ENCODE results near the gene FERMT3. TPM values are rescaled to one million over a fixed set of nuclear protein-coding genes. Genes with fewer than 3 reads are reported as not detected.
A peak's percentile ranks its signal among the peaks of the same experiment; 100 is the strongest.

FERMT3 gene
- polyA plus RNA-seq, 4 donors, result 3.4 to 7.2 (median 5.6) TPM

DNA sequence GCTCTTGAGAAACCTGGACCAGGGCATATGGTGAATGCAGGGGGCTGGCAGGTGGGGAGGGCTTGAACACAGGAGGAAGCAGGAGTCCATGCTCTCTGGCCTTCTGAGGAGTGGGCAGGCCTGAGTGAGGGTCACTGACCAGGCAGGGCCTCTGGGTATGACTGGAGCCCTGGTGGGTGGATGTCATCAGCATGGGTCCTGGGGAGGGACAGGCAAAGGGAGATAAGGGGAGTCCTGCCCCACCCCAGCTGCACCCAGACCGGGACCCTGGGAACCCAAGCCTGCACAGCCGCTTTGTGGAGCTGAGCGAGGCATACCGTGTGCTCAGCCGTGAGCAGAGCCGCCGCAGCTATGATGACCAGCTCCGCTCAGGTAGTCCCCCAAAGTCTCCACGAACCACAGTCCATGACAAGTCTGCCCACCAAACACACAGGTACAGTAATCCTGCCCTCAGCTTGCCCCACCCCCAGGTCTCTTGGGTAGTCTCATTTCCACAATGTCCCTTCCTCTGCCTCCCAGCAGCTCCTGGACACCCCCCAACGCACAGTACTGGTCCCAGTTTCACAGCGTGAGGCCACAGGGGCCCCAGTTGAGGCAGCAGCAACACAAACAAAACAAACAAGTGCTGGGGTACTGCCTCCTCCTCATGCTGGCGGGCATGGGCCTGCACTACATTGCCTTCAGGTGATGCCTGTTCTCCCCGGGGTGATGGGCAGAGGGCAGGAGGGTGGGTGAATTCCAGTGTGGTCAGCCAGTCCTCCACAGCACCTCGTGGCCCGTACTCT, 25.9 kb downstream of the FERMT3 start:
- DNase-seq (ENCODE audit: low read depth in 4 of 4, low spot score in 3 of 4), result no peak

DNA sequence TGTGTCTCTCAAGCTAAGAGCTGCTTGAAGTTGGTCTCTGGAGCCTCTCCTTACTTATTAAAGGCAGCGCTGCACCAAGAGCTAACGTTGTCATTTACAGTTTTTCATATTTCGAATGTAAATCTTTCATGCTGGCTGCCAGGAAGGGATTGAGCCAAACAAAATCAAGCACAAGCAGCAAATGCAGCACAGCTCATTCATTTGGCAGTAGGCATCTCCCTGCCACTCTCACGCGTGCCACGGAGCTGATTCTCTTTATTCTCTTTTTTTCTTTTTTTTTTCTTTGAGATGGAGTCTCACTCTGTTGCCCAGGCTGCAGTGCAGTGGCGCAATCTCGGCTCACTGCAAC, 26.4 kb downstream of the FERMT3 start:
- DNase-seq (ENCODE audit: low read depth in 4 of 4, low spot score in 3 of 4), result no peak

DNA sequence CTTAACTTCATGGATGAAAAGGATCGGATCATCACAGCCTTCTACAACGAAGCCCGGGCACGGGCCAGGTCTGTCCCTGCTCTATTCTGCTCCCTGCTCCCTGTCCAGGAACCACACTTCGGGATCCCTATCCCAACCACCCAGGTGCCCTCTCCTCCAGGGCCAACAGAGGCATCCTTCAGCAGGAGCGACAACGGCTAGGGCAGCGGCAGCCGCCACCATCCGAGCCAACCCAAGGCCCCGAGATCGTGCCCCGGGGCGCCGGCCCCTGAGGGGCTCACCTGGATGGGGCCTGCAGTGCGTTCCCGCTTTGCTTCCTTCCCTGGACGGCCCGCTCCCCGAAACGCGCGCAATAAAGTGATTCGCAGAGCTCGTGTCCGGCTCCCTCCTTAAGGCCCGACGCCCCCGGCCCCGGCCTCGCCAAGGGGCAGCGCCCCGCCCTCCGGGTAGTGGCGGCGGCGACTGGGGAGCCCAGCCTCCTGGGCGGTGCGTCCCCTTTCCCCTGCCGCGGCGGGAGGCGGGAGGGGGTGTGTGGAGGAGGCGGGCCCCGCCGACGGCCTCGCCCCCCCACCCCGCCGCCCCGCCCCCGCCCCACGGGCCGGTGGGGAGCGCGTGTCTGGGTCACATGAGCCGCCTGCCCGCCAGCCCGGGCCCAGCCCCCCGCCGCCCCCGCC, 27.5 kb downstream of the FERMT3 start, which contains the start of gene VEGFB:
VEGFB (plus strand) TSS at position 672 of the 674 bp plus-strand sequence. CDS start 250 bp downstream, outside the sequence.
- DNase-seq (ENCODE audit: low read depth in 4 of 4, low spot score in 3 of 4), result no peak

GRCh38 chr11:64234647-64235379, 28.3 kb downstream of the FERMT3 start:
- DNase-seq (ENCODE audit: low read depth in 4 of 4, low spot score in 3 of 4), result no peak

GRCh38 chr11:64235437-64236161, 29.1 kb downstream of the FERMT3 start:
- no peak for DNase-seq (ENCODE audit: low read depth in 4 of 4, low spot score in 3 of 4)

GRCh38 chr11:64237484-64237951, 31.0 kb downstream of the FERMT3 start:
- no peak for DNase-seq (ENCODE audit: low read depth in 4 of 4, low spot score in 3 of 4)

GRCh38 chr11:64238076-64238475, 31.6 kb downstream of the FERMT3 start:
- DNase-seq (ENCODE audit: low read depth in 4 of 4, low spot score in 3 of 4), result no peak

- DNase-seq (ENCODE audit: low read depth in 4 of 4, low spot score in 3 of 4), result no peak
These were observed 32.5 kb downstream of the FERMT3 start for GRCh38 chr11:64238999-64239398.

DNA sequence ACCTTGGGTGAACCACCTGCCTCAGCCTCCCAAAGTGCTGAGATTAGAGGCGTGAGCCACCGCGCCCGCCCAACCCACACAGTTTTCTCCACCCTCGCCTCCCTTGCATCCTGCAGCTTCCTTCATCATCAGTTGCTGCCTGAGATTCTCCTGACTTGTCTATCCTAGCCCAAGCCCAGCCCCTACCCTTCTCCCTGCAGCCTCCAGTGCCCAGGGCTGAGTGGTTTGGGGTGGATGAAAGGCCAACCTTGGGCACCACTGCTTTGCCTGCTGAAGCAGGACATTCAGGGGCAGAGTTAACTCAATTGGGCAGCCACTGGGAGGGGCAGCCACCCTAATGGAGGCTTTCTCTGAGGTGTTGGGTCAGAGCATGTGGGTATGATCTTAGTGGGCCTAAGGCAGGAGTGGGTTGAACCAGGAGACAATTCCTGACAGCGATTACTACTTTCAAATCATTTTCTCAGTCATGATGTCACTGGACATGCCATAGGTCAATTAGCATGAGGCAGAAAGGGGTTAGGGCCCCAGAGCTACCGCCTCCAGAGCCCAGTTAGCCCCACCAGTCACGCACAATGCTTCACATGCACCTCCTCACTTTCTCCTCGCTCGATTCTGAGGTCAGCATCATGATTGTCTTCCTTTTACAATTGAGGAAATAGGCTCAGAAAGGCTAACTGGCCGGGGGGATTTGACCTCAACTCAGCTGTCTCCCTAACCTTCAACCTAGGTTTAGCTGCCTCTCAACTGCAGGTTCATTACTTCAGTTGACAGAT, 33.3 kb downstream of the FERMT3 start:
- DNase-seq (ENCODE audit: low read depth in 4 of 4, low spot score in 3 of 4), result no peak

DNA sequence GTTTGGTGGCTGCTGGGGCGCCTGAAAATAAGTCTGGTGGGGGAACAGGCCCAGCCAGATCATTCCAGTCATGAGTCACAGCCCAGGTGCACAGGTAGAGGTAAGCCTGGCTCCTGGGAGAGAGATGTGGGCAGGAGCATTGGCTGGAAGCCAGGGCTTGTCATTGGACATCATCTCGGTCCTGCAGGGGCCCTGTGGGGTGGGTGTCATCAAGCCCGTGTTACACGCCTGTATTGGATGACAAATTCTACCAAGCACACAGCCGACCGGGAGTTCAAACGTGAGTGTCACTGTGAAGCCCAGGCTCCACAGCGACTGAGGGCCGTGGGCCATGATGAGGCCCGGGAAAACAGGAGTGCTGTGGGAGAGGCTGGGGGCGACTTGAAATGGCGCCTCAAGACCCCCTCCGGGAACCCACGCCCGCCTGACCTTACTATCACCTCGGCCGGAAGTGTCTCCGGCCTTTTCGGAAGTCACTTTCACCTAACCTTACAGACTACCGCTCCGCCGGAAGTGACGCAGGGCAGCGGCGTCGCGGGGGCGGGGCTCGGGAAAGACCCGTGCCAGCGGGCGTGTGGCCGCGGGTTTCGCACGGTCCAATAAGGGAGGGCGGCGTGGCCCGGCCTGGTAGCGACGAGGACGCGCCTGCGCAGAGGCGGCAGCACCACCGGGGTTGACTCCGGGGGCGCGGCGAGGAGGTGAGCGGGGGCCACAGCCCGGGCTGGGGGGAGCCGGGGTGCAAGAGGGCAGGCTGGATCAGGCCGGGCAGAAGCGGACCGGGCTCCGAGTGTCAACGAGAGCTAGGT, 34.1 kb downstream of the FERMT3 start, which contains the start of gene FKBP2:
FKBP2 (plus strand) TSS at position 661 of the 806 bp plus-strand sequence. CDS start 1,293 bp downstream, outside the sequence.
- peak; percentile 90 to 93 (median 92) for DNase-seq (ENCODE audit: low read depth in 4 of 4, low spot score in 3 of 4)

DNA sequence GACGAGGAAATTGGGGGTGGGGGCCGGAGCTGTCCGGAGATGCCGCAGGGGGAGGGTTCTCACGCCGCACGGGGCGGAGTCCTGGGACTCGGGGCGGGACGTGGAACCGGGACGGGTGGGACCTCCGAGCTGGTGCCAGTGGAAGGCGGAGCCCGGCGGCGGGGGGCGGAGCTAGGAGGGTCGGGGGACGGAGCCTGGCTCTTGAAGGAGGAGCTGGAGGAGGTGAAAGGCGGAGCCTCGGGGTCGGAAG, 34.6 kb downstream of the FERMT3 start:
- peak; percentile 97 to 98 (median 97) for DNase-seq (ENCODE audit: low read depth in 4 of 4, low spot score in 3 of 4)

GRCh38 chr11:64241491-64242374, 35.2 kb downstream of the FERMT3 start:
- DNase-seq (ENCODE audit: low read depth in 4 of 4, low spot score in 3 of 4), result no peak

DNA sequence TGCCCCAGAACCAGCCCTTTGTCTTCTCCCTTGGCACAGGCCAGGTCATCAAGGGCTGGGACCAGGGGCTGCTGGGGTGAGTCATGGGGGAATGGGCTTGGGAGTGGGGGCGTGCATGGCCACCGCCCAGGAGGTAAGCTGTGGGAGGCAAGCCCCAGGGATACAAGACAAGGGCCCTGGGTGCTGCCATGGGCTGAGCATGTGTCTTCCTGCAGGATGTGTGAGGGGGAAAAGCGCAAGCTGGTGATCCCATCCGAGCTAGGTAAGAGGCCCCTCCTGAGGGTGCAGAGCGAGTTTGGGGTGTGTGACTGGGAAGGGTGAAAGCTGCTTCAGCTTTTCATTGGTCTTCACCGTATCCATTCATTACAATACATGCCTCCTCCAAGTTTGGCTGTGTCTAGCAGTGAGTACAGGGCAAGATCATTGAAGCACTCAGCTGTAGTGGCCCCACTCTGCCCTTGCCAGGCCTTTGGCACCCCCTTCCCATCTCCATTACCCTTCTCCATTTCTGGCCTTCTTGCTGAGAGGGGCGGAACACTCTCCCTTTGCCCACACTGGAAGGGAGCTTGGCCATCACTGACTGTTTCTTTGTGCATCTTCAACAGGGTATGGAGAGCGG, 36.8 kb downstream of the FERMT3 start:
- no peak for DNase-seq (ENCODE audit: low read depth in 4 of 4, low spot score in 3 of 4)

GRCh38 chr11:64244107-64244506, 37.6 kb downstream of the FERMT3 start:
- DNase-seq (ENCODE audit: low read depth in 4 of 4, low spot score in 3 of 4), result no peak

GRCh38 chr11:64244966-64245365, 38.4 kb downstream of the FERMT3 start:
- no peak for DNase-seq (ENCODE audit: low read depth in 4 of 4, low spot score in 3 of 4)

DNA sequence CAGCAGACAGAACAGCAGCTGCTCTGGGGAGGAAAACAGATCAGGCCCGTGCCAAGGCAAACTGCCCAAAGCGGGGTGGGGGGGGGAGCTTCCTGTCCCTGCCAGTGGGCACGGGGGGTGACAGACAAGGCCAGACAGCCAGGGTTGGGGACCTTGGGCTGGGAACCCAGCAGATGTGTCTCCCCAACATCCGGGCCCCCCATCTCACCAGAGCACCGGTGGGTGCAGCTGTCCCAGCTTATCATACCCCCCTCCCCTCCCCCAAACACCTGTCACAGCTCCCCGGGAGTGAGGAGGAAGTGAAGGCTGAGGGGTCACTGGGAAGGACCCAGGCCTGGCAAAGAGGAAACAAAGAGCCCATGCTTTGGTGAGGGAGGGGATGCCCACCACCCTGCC, 38.9 kb downstream of the FERMT3 start:
- DNase-seq (ENCODE audit: low read depth in 4 of 4, low spot score in 3 of 4), result no peak

DNA sequence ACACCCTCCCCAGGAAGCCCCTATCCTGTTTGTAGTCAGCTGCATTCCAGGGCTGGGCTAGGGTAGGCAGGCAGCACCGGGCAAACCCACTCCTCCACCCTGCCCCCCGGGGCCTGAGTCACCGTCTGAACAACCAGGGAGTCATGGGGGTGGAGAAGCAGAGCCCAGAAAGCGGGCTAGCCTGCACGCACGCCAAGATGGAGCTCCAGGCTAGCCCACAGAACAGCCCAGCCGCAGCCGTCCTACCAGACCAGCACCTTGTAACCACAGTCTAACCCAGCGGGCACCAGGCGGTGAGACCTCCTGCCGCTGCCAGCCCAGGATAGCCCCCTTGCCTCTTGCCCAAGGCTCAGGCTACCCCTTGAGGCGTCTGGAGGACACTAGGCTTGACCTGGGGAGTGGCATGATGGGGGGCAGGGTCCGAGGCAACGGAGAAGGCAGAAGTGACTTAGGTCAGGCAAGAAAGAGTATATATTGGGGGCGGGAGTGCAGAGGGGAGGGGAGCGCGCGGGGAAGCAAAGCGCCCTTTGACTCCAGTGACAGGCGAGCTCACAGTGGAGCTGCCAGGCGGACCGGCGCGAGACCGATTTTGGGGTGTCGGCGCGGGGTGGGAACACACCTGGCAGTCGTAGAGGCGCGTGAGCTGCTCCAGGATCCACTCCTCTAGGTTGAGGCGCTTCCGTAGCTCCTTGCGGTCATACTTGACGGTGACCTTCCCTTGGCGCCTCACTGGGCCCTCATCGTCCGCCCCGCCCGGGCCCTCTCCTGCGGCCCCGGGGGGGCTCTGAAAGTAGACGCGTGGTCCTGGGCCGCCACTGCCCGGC, 39.5 kb downstream of the FERMT3 start:
- no peak for DNase-seq (ENCODE audit: low read depth in 4 of 4, low spot score in 3 of 4)

Data from left renal pelvis (tissue), 4 donors.